ENCODE results near the gene ALCAM.

Gene ALCAM

GRCh38 chr3:105614288-105615030 lies 247.8 kb downstream of the ALCAM start:
- Histone ChIP-seq H3K27me3 (no peaks in the 10 kb centered on the region), H3K27ac (no peak overlapping the region), H3K36me3 (no peaks in the 10 kb centered on the region), H3K4me1 (ENCODE audit: control insufficient read depth in 1 of 2, insufficient read depth in 1 of 2, low read depth in 1 of 2, low read length in 1 of 2) (no peaks in the 10 kb centered on the region), H3K4me3 (ENCODE audit: low read depth in 1 of 2, low read length in 1 of 2) (no peak overlapping the region), H3K9me3 (no peaks in the 10 kb centered on the region)
- no peak for TF ChIP-seq CTCF (IDR thresholded peaks at IDR 0.05)

GRCh38 chr3:105615814-105616213 lies 249.1 kb downstream of the ALCAM start:
- Histone ChIP-seq H3K4me1 (ENCODE audit: control insufficient read depth in 1 of 2, insufficient read depth in 1 of 2, low read depth in 1 of 2, low read length in 1 of 2) (no peaks in the 10 kb centered on the region), H3K9me3 (no peaks in the 10 kb centered on the region), H3K36me3 (no peaks in the 10 kb centered on the region), H3K4me3 (ENCODE audit: low read depth in 1 of 2, low read length in 1 of 2) (no peak overlapping the region), H3K27me3 (no peaks in the 10 kb centered on the region), H3K27ac (no peak overlapping the region)
- TF ChIP-seq CTCF (IDR thresholded peaks at IDR 0.05), result no peak

GRCh38 chr3:105616374-105617121 lies 249.8 kb downstream of the ALCAM start:
- Histone ChIP-seq H3K36me3 (no peaks in the 10 kb centered on the region), H3K27ac (no peak overlapping the region), H3K27me3 (no peaks in the 10 kb centered on the region), H3K4me3 (ENCODE audit: low read depth in 1 of 2, low read length in 1 of 2) (no peak overlapping the region), H3K9me3 (no peaks in the 10 kb centered on the region), H3K4me1 (ENCODE audit: control insufficient read depth in 1 of 2, insufficient read depth in 1 of 2, low read depth in 1 of 2, low read length in 1 of 2) (no peaks in the 10 kb centered on the region)
- TF ChIP-seq CTCF (IDR thresholded peaks at IDR 0.05), result no peak

- no peaks in the 10 kb centered on the region for H3K9me3 ChIP-seq
- no peaks in the 10 kb centered on the region for H3K4me1 ChIP-seq (ENCODE audit: control insufficient read depth in 1 of 2, insufficient read depth in 1 of 2, low read depth in 1 of 2, low read length in 1 of 2)
- no peak for TF ChIP-seq CTCF (IDR thresholded peaks at IDR 0.05)
- no peak overlapping the region for H3K27ac ChIP-seq
- no peaks in the 10 kb centered on the region for H3K36me3 ChIP-seq
- no peak overlapping the region for H3K4me3 ChIP-seq (ENCODE audit: low read depth in 1 of 2, low read length in 1 of 2)
- H3K27me3 ChIP-seq, result no peaks in the 10 kb centered on the region
These were observed 251.8 kb downstream of the ALCAM start for GRCh38 chr3:105618556-105618955.

GRCh38 chr3:105619651-105620050 lies 252.9 kb downstream of the ALCAM start:
- no peak overlapping the region for H3K4me3 ChIP-seq (ENCODE audit: low read depth in 1 of 2, low read length in 1 of 2)
- H3K36me3 ChIP-seq, result no peaks in the 10 kb centered on the region
- TF ChIP-seq CTCF (IDR thresholded peaks at IDR 0.05), result no peak
- no peaks in the 10 kb centered on the region for H3K4me1 ChIP-seq (ENCODE audit: control insufficient read depth in 1 of 2, insufficient read depth in 1 of 2, low read depth in 1 of 2, low read length in 1 of 2)
- no peaks in the 10 kb centered on the region for H3K27me3 ChIP-seq
- H3K27ac ChIP-seq, result no peak overlapping the region
- no peaks in the 10 kb centered on the region for H3K9me3 ChIP-seq

All from neutrophil (primary cell).